Activated CD4-positive, CD25-positive, alpha-beta regulatory T cell treated with anti-CD3 and anti-CD28 coated beads, Interleukin-2, amount 50 U/mL, for 24 hours (primary cell): ENCODE data around the gene TRIM8.

Experiments used
- ATAC-seq, 2 donors: fragments of 150-1000 bp; cut with Tn5 transposase; one replicate each; pipeline ENCODE4 v1.10.0; 2021; ENCODE audit warnings: mild to moderate bottlenecking in 1 of 2, moderate library complexity in 1 of 2

TRIM8 gene

GRCh38 chr10:102704915-102705314 is 60.6 kb downstream of the TRIM8 start:
- no peak for ATAC-seq

- ATAC-seq, result no peak
Measured at GRCh38 chr10:102705531-102705930, 61.3 kb downstream of the TRIM8 start.
